EL (cell line): ENCODE measurements around the gene CFAP54.
"Not testable (repeated sequence)": the region's sequence is repeated elsewhere in the genome, so short reads cannot be mapped to it uniquely, and the experiment has no call there.

Experiments
- DNase-seq: peaks from one replicate; pipeline ENCODE4 v3.0.0-alpha.2; 2016

Gene CFAP54

GRCh38 chr12:96514328-96514727 lies 25.0 kb downstream of the CFAP54 start:
- DNase-seq, result no peak

GRCh38 chr12:96516472-96517430 lies 27.4 kb downstream of the CFAP54 start:
- peak; percentile 72 for DNase-seq

GRCh38 chr12:96520767-96521166 lies 31.4 kb downstream of the CFAP54 start:
- DNase-seq, result peak; percentile 36

GRCh38 chr12:96521895-96522682 lies 32.7 kb downstream of the CFAP54 start:
- no peak for DNase-seq

- DNase-seq, result no peak
Observed at GRCh38 chr12:96522690-96523089, 33.3 kb downstream of the CFAP54 start.

GRCh38 chr12:96526110-96526509 lies 36.7 kb downstream of the CFAP54 start:
- no peak for DNase-seq

GRCh38 chr12:96529912-96530311 lies 40.5 kb downstream of the CFAP54 start:
- no peak for DNase-seq

GRCh38 chr12:96534339-96534738 lies 45.0 kb downstream of the CFAP54 start:
- no peak for DNase-seq

GRCh38 chr12:96548384-96548783 lies 59.0 kb downstream of the CFAP54 start:
- DNase-seq, result no peak

- no peak for DNase-seq
Observed at GRCh38 chr12:96549341-96549740, 60.0 kb downstream of the CFAP54 start.

- DNase-seq, result no peak
Observed at GRCh38 chr12:96570579-96570978, 81.2 kb downstream of the CFAP54 start.

GRCh38 chr12:96571101-96571862 lies 81.9 kb downstream of the CFAP54 start:
- peak; percentile 30 for DNase-seq

- DNase-seq, result peak; percentile 57
Observed at GRCh38 chr12:96578526-96579125, 89.2 kb downstream of the CFAP54 start.

GRCh38 chr12:96585977-96586376 lies 96.6 kb downstream of the CFAP54 start:
- DNase-seq, result no peak

- peak; percentile 15 for DNase-seq
Observed at GRCh38 chr12:96587691-96588090, 98.3 kb downstream of the CFAP54 start.

- DNase-seq, result no peak
Observed at GRCh38 chr12:96590970-96591369, 101.6 kb downstream of the CFAP54 start.

GRCh38 chr12:96604374-96604773 lies 115.0 kb downstream of the CFAP54 start:
- DNase-seq, result not testable (repeated sequence)

GRCh38 chr12:96605684-96606083 lies 116.3 kb downstream of the CFAP54 start:
- no peak for DNase-seq

GRCh38 chr12:96606134-96606533 lies 116.8 kb downstream of the CFAP54 start:
- DNase-seq, result no peak

- no peak for DNase-seq
Observed at GRCh38 chr12:96606644-96607043, 117.3 kb downstream of the CFAP54 start.

GRCh38 chr12:96617178-96617577 lies 127.8 kb downstream of the CFAP54 start:
- DNase-seq, result no peak

GRCh38 chr12:96623155-96623554 lies 133.8 kb downstream of the CFAP54 start:
- no peak for DNase-seq
